ENCODE data around the gene ABHD14A. TPM values are rescaled to one million over a fixed set of nuclear protein-coding genes. Genes with fewer than 3 reads are reported as not detected.

ABHD14A gene
- total RNA-seq, 1 donor from 2014 or later, result 12.2 TPM

DNA sequence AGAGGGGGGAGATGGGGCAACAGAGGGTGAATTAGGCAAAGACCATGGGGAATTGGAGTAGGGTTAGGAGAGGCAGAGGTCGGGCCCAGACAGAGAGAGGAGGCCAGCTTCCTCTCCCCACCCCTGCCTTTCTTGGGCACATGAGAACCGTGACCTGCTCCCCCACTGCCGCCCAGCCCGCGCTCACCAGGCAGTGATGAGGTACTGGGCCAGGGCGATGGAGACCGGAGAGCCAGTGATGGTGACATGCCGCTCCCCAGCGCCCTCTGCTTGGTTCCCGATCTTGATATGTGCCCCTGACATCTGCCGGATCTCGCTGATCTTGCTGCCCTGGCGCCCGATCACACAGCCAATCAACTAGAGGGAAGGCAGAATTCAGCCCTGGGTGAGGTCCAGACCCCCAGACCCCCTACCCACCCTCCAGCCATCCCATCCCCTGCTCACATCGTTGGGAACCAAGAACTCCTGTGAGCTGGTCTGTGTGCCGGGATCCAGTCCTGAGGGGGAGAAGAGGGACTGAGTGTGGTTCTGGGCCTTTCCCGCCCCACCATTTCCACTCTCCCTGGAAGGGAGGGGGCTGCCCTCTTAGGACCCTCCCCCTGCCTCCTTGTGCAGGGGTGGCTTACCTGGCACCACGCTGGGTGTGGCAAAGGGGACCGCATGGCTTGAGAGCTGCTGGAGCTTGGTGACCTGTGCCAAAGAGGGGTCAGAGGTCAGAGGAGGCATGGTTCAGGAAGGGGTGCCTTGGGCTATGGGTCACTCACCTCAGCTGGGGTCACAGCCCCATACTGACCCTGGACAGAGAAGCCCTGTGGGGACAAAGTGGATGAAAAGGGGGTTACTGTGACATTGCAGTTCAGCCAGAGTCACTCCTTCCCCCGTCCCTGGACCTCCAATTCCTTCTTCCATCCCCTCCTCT lies 16.0 kb upstream of the ABHD14A start:
- DNase-seq (ENCODE audit: extremely low spot score, unreplicated experiment), result no peak
- Mint-ChIP-seq H3K9me3 (ENCODE audit: unreplicated experiment) (no peaks in the 10 kb centered on the region), H3K27me3 (ENCODE audit: unreplicated experiment) (peaks cover 3% of the 10 kb centered on the region), H3K27ac (ENCODE audit: unreplicated experiment) (no peak overlapping the region), H3K36me3 (ENCODE audit: unreplicated experiment) (peaks cover 3% of the 10 kb centered on the region), H3K4me3 (ENCODE audit: unreplicated experiment) (no peak overlapping the region), H3K4me1 (ENCODE audit: unreplicated experiment) (no peaks in the 10 kb centered on the region)
- TF ChIP-seq, protein P1, sequence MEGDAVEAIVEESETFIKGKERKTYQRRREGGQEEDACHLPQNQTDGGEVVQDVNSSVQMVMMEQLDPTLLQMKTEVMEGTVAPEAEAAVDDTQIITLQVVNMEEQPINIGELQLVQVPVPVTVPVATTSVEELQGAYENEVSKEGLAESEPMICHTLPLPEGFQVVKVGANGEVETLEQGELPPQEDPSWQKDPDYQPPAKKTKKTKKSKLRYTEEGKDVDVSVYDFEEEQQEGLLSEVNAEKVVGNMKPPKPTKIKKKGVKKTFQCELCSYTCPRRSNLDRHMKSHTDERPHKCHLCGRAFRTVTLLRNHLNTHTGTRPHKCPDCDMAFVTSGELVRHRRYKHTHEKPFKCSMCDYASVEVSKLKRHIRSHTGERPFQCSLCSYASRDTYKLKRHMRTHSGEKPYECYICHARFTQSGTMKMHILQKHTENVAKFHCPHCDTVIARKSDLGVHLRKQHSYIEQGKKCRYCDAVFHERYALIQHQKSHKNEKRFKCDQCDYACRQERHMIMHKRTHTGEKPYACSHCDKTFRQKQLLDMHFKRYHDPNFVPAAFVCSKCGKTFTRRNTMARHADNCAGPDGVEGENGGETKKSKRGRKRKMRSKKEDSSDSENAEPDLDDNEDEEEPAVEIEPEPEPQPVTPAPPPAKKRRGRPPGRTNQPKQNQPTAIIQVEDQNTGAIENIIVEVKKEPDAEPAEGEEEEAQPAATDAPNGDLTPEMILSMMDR (IDR thresholded peaks at IDR 0.05), result no peak

DNA sequence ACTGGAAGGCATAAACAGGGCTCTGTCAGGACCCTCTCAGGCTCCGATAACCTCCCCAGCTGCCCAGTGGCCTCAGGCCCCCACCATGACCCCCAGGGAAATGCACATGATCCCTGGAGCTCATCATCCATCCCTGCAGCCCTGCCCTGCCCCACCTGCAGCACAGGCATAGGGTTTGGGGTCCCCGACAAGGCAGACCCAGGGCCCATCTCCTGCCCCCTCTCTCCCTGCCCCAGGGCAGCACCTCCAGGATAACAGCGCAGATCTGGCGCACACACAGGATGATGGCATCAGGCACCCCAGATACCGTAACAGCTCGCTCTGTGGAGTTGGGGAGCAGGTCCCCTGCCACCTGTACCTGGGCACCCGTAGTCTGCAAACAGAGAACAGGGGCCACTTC lies 15.2 kb upstream of the ABHD14A start:
- Mint-ChIP-seq H3K4me1 (ENCODE audit: unreplicated experiment) (no peaks in the 10 kb centered on the region), H3K27ac (ENCODE audit: unreplicated experiment) (no peak overlapping the region), H3K9me3 (ENCODE audit: unreplicated experiment) (no peaks in the 10 kb centered on the region), H3K27me3 (ENCODE audit: unreplicated experiment) (no peaks in the 10 kb centered on the region), H3K4me3 (ENCODE audit: unreplicated experiment) (no peak overlapping the region), H3K36me3 (ENCODE audit: unreplicated experiment) (peaks cover 3% of the 10 kb centered on the region)
- TF ChIP-seq, protein P1 (IDR thresholded peaks at IDR 0.05), result no peak
- DNase-seq (ENCODE audit: extremely low spot score, unreplicated experiment), result no peak

DNA sequence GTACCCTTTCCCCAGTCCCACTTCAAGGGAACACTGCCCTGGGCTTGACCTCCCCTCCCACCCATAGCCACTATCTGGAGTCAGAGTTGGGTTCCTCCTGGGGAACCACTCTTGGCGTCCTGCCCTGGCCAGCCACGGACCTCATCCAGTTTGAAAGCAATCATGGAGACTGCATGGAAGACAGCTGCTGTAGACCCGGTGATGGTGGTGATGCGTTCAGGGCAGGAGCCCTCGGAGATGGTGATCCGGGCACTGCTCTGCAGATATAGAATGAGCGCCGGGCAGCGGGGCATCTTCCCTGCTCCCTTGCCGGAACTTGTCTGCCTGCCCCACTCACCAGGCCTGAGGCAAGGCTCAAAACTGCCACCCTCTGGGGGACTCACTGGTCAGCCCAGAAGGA lies 14.5 kb upstream of the ABHD14A start:
- no peak for DNase-seq (ENCODE audit: extremely low spot score, unreplicated experiment)
- no peak overlapping the region for H3K27ac Mint-ChIP-seq (ENCODE audit: unreplicated experiment)
- H3K36me3 Mint-ChIP-seq (ENCODE audit: unreplicated experiment), result peaks cover 3% of the 10 kb centered on the region
- H3K4me3 Mint-ChIP-seq (ENCODE audit: unreplicated experiment), result no peak overlapping the region
- H3K4me1 Mint-ChIP-seq (ENCODE audit: unreplicated experiment), result peaks cover 7% of the 10 kb centered on the region
- H3K9me3 Mint-ChIP-seq (ENCODE audit: unreplicated experiment), result no peaks in the 10 kb centered on the region
- H3K27me3 Mint-ChIP-seq (ENCODE audit: unreplicated experiment), result no peaks in the 10 kb centered on the region
- TF ChIP-seq, protein P1 (IDR thresholded peaks at IDR 0.05), result no peak

DNA sequence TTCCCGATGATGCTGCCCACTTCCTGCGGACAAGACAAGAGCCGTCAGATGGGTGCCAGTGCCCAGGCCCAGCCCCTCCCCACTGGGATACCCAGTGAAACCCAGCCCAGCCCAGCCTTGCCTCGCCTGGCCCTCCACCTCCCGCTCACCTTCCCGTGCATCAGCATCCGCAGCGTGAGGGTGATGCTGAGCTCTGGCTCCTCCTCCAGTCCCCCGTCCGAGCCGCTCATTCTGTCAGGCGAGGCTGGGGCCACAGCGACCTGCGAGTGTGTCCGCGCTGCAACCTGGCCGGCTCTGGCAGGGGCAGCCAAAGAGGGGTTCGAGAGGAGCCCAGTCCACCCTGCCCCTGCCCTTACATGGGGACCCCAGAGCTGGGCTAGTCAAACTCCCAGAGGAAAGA lies 13.9 kb upstream of the ABHD14A start:
- DNase-seq (ENCODE audit: extremely low spot score, unreplicated experiment), result no peak
- Mint-ChIP-seq H3K4me3 (ENCODE audit: unreplicated experiment) (no peak overlapping the region), H3K4me1 (ENCODE audit: unreplicated experiment) (peaks cover 13% of the 10 kb centered on the region), H3K36me3 (ENCODE audit: unreplicated experiment) (peaks cover 3% of the 10 kb centered on the region), H3K9me3 (ENCODE audit: unreplicated experiment) (no peaks in the 10 kb centered on the region), H3K27ac (ENCODE audit: unreplicated experiment) (no peak overlapping the region), H3K27me3 (ENCODE audit: unreplicated experiment) (no peaks in the 10 kb centered on the region)
- TF ChIP-seq, protein P1 (IDR thresholded peaks at IDR 0.05), result no peak

Data from osteocyte (in vitro differentiated cells).